OCI-LY3 (cell line): Measurements from ENCODE around the gene PREP.

Experiments
- EZH2phosphoT487 ChIP-seq: fragments of 200-600 bp; shearing (Covaris generic); IDR thresholded peaks from 2 replicates; pipeline ENCODE4 v1.6.1; 2018; ENCODE audit warnings: antibody characterized with exemption, mixed run types, low read depth
- TF ChIP-seq, protein P1 (sequence below): fragments of 200-600, 300-600 bp; sonication (generic); IDR thresholded peaks from 2 replicates; pipeline ENCODE4 v1.5.1; 2014; ENCODE audit warnings: antibody characterized with exemption, low read length, low read depth

DNA sequence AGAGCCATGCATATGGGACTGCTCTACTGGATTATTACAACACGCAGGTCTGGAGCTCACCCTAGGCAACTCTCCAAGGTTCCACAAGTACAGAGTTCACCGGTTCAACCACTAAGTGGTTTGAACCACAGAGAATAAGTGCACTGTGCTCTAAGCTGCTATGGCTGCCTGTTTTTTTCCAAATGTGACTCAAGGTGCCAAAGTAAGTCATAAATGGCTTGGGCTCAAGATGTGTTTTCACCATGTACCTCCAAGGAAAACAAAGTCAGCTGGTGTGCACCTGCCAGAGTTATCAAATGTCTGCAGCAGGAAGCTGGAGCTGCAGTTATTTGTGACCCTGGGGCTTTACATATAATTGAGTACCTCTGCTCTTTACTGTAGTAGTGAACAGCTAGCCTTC lies 76.7 kb downstream of the PREP start:
- TF ChIP-seq, protein P1, sequence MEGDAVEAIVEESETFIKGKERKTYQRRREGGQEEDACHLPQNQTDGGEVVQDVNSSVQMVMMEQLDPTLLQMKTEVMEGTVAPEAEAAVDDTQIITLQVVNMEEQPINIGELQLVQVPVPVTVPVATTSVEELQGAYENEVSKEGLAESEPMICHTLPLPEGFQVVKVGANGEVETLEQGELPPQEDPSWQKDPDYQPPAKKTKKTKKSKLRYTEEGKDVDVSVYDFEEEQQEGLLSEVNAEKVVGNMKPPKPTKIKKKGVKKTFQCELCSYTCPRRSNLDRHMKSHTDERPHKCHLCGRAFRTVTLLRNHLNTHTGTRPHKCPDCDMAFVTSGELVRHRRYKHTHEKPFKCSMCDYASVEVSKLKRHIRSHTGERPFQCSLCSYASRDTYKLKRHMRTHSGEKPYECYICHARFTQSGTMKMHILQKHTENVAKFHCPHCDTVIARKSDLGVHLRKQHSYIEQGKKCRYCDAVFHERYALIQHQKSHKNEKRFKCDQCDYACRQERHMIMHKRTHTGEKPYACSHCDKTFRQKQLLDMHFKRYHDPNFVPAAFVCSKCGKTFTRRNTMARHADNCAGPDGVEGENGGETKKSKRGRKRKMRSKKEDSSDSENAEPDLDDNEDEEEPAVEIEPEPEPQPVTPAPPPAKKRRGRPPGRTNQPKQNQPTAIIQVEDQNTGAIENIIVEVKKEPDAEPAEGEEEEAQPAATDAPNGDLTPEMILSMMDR, result no peak
- no peak for TF ChIP-seq EZH2phosphoT487
